Measurements from ENCODE around the gene ZNF691.

ZNF691 gene

GRCh38 chr1:42846257-42847110 is at the start of gene ZNF691:
ZNF691 (plus strand) TSS chr1:42846613; CDS start chr1:42849659, 3,046 bp downstream.
- peak; percentile 64 for TF ChIP-seq CTCF (IDR thresholded peaks at IDR 0.05; ENCODE audit: low read depth, low read length)
- peak within 1 kb of the TSS; percentile 83 to 94 for H3K4me3 ChIP-seq (replicated peaks in 1 of 2; ENCODE audit: low read depth in 2 of 2, low read length in 2 of 2)
- peak; percentile 98 for DNase-seq (ENCODE audit: low read depth in 2 of 2)

- no peak for DNase-seq (ENCODE audit: low read depth in 2 of 2)
- no peak for TF ChIP-seq CTCF (IDR thresholded peaks at IDR 0.05; ENCODE audit: low read depth, low read length)
- no peak overlapping the region for H3K4me3 ChIP-seq (replicated peaks in 1 of 2; ENCODE audit: low read depth in 2 of 2, low read length in 2 of 2)
Observed at GRCh38 chr1:42797414-42797813, 49.0 kb upstream of the ZNF691 start.

- H3K4me3 ChIP-seq (replicated peaks in 1 of 2; ENCODE audit: low read depth in 2 of 2, low read length in 2 of 2): no peak overlapping the region
- no peak for DNase-seq (ENCODE audit: low read depth in 2 of 2)
- TF ChIP-seq CTCF (IDR thresholded peaks at IDR 0.05; ENCODE audit: low read depth, low read length): no peak
Observed at GRCh38 chr1:42797979-42798378, 48.4 kb upstream of the ZNF691 start.

- DNase-seq (ENCODE audit: low read depth in 2 of 2): peak in 1 of 2 donors; percentile 10
- no peak overlapping the region for H3K4me3 ChIP-seq (replicated peaks in 1 of 2; ENCODE audit: low read depth in 2 of 2, low read length in 2 of 2)
- TF ChIP-seq CTCF (IDR thresholded peaks at IDR 0.05; ENCODE audit: low read depth, low read length): no peak
Observed at GRCh38 chr1:42801832-42802473, 44.5 kb upstream of the ZNF691 start.

GRCh38 chr1:42806171-42806570 is 40.2 kb upstream of the ZNF691 start:
- H3K4me3 ChIP-seq (replicated peaks in 1 of 2; ENCODE audit: low read depth in 2 of 2, low read length in 2 of 2): no peak overlapping the region
- DNase-seq (ENCODE audit: low read depth in 2 of 2): no peak
- TF ChIP-seq CTCF (IDR thresholded peaks at IDR 0.05; ENCODE audit: low read depth, low read length): no peak

GRCh38 chr1:42806593-42806992 is 39.8 kb upstream of the ZNF691 start:
- H3K4me3 ChIP-seq (replicated peaks in 1 of 2; ENCODE audit: low read depth in 2 of 2, low read length in 2 of 2): no peak overlapping the region
- TF ChIP-seq CTCF (IDR thresholded peaks at IDR 0.05; ENCODE audit: low read depth, low read length): no peak
- no peak for DNase-seq (ENCODE audit: low read depth in 2 of 2)

Measured in cardiac fibroblast (primary cell).